WTC11 (cell line): Measurements from ENCODE around the gene NEURL2. TPM values are rescaled to one million over a fixed set of nuclear protein-coding genes. Genes with fewer than 3 reads are reported as not detected.

ENCODE experiments used
- ATAC-seq: fragments of 200-7000 bp; cut with Tn5 transposase; 2 replicates; pipeline ENCODE4 v1.10.0; 2021; ENCODE audit warnings: mild to moderate bottlenecking, moderate library complexity
- CTCF ChIA-PET: fragments of 300-600 bp; sonication (Branson Sonifier 250); formaldehyde crosslinking; loops from one replicate; lab custom pipeline; 2021; ENCODE audit warnings: antibody characterized with exemption; lab: Charles Lee
- POLR2A ChIA-PET: fragments of 350-600 bp; sonication (Branson Sonifier 250); formaldehyde crosslinking; loops from one replicate; lab custom pipeline; 2021; ENCODE audit warnings: antibody characterized with exemption; lab: Charles Lee
- DNase-seq: peaks from one replicate; pipeline ENCODE4 v3.0.0; 2021; ENCODE audit warnings: low spot score
- H3K27ac Mint-ChIP-seq: 2 replicates; pipeline ENCODE4 v1.8.0; 2021; ENCODE audit warnings: mixed read lengths
- H3K27me3 Mint-ChIP-seq: 2 replicates; pipeline ENCODE4 v1.8.0; 2021; ENCODE audit warnings: low read depth, mild to moderate bottlenecking, moderate library complexity, mixed read lengths
- H3K36me3 Mint-ChIP-seq: 2 replicates; pipeline ENCODE4 v1.8.0; 2021; ENCODE audit warnings: mixed read lengths
- H3K4me1 Mint-ChIP-seq: 2 replicates; pipeline ENCODE4 v1.8.0; 2022; ENCODE audit warnings: mixed read lengths
- H3K4me3 Mint-ChIP-seq: 2 replicates; pipeline ENCODE4 v1.8.0; 2021; ENCODE audit warnings: mild to moderate bottlenecking, moderate library complexity, mixed read lengths
- H3K9me3 Mint-ChIP-seq: 2 replicates; pipeline ENCODE4 v1.8.0; 2021; ENCODE audit warnings: mixed read lengths
- ATF1 ChIP-seq: sonication (generic); formaldehyde crosslinking; IDR thresholded peaks from 2 replicates; pipeline ENCODE4 v1.8.1; 2023; ENCODE audit warnings: mild to moderate bottlenecking, moderate library complexity, missing genetic modification reagents
- EMX1 ChIP-seq: fragments of 250-450 bp; sonication (Bioruptor Pico); IDR thresholded peaks from 2 replicates; pipeline ENCODE4 v1.8.0; 2021; ENCODE audit warnings: mild to moderate bottlenecking
- ERG ChIP-seq: fragments of 250-450 bp; sonication (Bioruptor Pico); IDR thresholded peaks from 2 replicates; pipeline ENCODE4 v1.8.0; 2021; ENCODE audit warnings: mild to moderate bottlenecking
- FOXP4 ChIP-seq: sonication (generic); formaldehyde crosslinking; IDR thresholded peaks from 2 replicates; pipeline ENCODE4 v1.8.0; 2022; ENCODE audit warnings: mild to moderate bottlenecking, missing genetic modification reagents
- GABPB1 ChIP-seq: sonication (generic); formaldehyde crosslinking; IDR thresholded peaks from 2 replicates; pipeline ENCODE4 v1.8.1; 2023; ENCODE audit warnings: mild to moderate bottlenecking, missing genetic modification reagents
- MAX ChIP-seq: sonication (generic); formaldehyde crosslinking; IDR thresholded peaks from 2 replicates; pipeline ENCODE4 v1.8.0; 2022; ENCODE audit warnings: mild to moderate bottlenecking, missing genetic modification reagents
- MYBL2 ChIP-seq: sonication (generic); formaldehyde crosslinking; IDR thresholded peaks from 2 replicates; pipeline ENCODE4 v1.8.1; 2023; ENCODE audit warnings: mild to moderate bottlenecking, moderate library complexity, missing genetic modification reagents
- NR1H2 ChIP-seq: sonication (generic); formaldehyde crosslinking; IDR thresholded peaks from 2 replicates; pipeline ENCODE4 v1.9.0; 2021; ENCODE audit warnings: mild to moderate bottlenecking, moderate library complexity, missing genetic modification reagents
- NR3C1 ChIP-seq: sonication (generic); formaldehyde crosslinking; conservative IDR thresholded peaks from 2 replicates; pipeline ENCODE4 v1.8.1; 2023; ENCODE audit warnings: low read depth, mild to moderate bottlenecking, missing genetic modification reagents
- TEAD4 ChIP-seq: sonication (generic); formaldehyde crosslinking; IDR thresholded peaks from 2 replicates; pipeline ENCODE4 v1.8.0; 2022; ENCODE audit warnings: mild to moderate bottlenecking, missing genetic modification reagents
- USF2 ChIP-seq: sonication (generic); formaldehyde crosslinking; IDR thresholded peaks from 2 replicates; pipeline ENCODE4 v1.8.1; 2023; ENCODE audit warnings: mild to moderate bottlenecking, missing genetic modification reagents, moderate library complexity
- ZBTB21 ChIP-seq: sonication (generic); formaldehyde crosslinking; IDR thresholded peaks from 2 replicates; pipeline ENCODE4 v1.8.1; 2023; ENCODE audit warnings: mild to moderate bottlenecking, missing genetic modification reagents, borderline replicate concordance
- ZNF317 ChIP-seq: sonication (generic); formaldehyde crosslinking; IDR thresholded peaks from 2 replicates; pipeline ENCODE4 v1.8.1; 2023; ENCODE audit warnings: low read depth, mild to moderate bottlenecking, moderate library complexity, missing genetic modification reagents, borderline replicate concordance
- total RNA-seq: library from RNA; stranded (reverse); gene quantifications from 3 replicates; pipeline ENCODE4 v1.2.3, GENCODE V29; 2021
- TF ChIP-seq, protein P1 (sequence below): sonication (generic); formaldehyde crosslinking; IDR thresholded peaks from 2 replicates; pipeline ENCODE4 v1.8.0; 2022; ENCODE audit warnings: missing genetic modification reagents
- TF ChIP-seq, protein P2 (sequence below): sonication (generic); formaldehyde crosslinking; IDR thresholded peaks from 2 replicates; pipeline ENCODE4 v1.8.0; 2022; ENCODE audit warnings: mild to moderate bottlenecking, missing genetic modification reagents
- TF ChIP-seq, protein P3 (sequence below): sonication (generic); formaldehyde crosslinking; IDR thresholded peaks from 2 replicates; pipeline ENCODE4 v1.8.1; 2023; ENCODE audit warnings: mild to moderate bottlenecking, missing genetic modification reagents

NEURL2 gene
- total RNA-seq, 1 experiment from 2014 or later, result 6.6 TPM

GRCh38 chr20:45883100-45883469 lies 7.9 kb downstream of the NEURL2 start:
- Mint-ChIP-seq H3K27ac (no peak overlapping the region), H3K27me3 (no peaks in the 10 kb centered on the region), H3K4me1 (peaks cover 13% of the 10 kb centered on the region), H3K9me3 (no peaks in the 10 kb centered on the region), H3K4me3 (no peak overlapping the region), H3K36me3 (peaks cover 25% of the 10 kb centered on the region)
- TF ChIP-seq ZBTB21 (no peak), GABPB1 (no peak), MYBL2 (CRISPR knock-in tag) (no peak), EMX1 (no peak), USF2 (CRISPR knock-in tag) (no peak), NR3C1 (CRISPR knock-in tag) (no peak)
- CTCF ChIA-PET, result interaction anchor here (0.6 kb wide), 1 partner anchor 396 kb away, joined by 3 read pairs; no protein-coding TSS in a partner anchor
- no peak for DNase-seq
- ATAC-seq, result no peak
- POLR2A ChIA-PET, result interaction anchor here (0.6 kb wide), 1 partner anchor 32 kb away, joined by 3 read pairs; no protein-coding TSS in a partner anchor

DNA sequence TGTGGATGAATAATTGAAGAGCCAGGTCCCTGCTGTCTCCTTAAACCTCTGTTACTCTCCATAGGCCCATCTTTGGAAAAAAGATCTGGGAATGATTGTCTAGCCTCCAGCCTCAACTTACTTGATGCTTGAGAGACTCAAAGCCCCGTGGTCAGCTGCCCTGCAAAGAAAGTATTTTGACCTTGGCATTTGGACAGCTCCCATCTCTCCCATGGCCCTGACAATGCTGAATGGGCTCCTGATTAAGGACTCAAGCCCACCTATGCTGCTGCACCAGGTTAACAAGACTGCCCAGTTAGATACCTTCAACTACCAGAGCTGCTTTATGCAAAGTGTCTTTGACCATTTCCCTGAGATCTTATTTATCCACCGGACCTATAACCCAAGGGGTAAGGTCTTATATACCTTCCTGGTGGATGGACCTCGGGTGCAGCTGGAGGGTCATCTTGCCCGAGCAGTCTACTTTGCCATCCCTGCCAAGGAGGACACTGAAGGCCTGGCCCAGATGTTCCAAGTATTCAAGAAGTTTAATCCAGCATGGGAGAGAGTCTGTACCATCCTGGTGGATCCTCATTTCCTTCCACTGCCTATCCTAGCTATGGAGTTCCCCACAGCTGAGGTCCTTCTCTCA lies 8.4 kb downstream of the NEURL2 start:
- Mint-ChIP-seq H3K9me3 (no peaks in the 10 kb centered on the region), H3K4me1 (peaks cover 13% of the 10 kb centered on the region), H3K36me3 (peaks cover 25% of the 10 kb centered on the region), H3K4me3 (peak overlapping the region; percentile 69), H3K27ac (peak overlapping the region; percentile 42; the same call in 1 of the 2 replicates), H3K27me3 (no peaks in the 10 kb centered on the region)
- no peak for ATAC-seq
- DNase-seq, result no peak
- POLR2A ChIA-PET, result interaction anchor here (0.6 to 2.1 kb wide), 3 partner anchors 8 to 31 kb away, joined by 3 to 14 read pairs (median 4); no protein-coding TSS in a partner anchor
- CTCF ChIA-PET, result interaction anchor here (2.5 kb wide), 1 partner anchor 8 kb away, joined by 38 read pairs; the partner anchor contains the start of genes CTSA and NEURL2
- TF ChIP-seq, protein P1, sequence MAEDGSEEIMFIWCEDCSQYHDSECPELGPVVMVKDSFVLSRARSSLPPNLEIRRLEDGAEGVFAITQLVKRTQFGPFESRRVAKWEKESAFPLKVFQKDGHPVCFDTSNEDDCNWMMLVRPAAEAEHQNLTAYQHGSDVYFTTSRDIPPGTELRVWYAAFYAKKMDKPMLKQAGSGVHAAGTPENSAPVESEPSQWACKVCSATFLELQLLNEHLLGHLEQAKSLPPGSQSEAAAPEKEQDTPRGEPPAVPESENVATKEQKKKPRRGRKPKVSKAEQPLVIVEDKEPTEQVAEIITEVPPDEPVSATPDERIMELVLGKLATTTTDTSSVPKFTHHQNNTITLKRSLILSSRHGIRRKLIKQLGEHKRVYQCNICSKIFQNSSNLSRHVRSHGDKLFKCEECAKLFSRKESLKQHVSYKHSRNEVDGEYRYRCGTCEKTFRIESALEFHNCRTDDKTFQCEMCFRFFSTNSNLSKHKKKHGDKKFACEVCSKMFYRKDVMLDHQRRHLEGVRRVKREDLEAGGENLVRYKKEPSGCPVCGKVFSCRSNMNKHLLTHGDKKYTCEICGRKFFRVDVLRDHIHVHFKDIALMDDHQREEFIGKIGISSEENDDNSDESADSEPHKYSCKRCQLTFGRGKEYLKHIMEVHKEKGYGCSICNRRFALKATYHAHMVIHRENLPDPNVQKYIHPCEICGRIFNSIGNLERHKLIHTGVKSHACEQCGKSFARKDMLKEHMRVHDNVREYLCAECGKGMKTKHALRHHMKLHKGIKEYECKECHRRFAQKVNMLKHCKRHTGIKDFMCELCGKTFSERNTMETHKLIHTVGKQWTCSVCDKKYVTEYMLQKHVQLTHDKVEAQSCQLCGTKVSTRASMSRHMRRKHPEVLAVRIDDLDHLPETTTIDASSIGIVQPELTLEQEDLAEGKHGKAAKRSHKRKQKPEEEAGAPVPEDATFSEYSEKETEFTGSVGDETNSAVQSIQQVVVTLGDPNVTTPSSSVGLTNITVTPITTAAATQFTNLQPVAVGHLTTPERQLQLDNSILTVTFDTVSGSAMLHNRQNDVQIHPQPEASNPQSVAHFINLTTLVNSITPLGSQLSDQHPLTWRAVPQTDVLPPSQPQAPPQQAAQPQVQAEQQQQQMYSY, result no peak
- TF ChIP-seq, protein P2, sequence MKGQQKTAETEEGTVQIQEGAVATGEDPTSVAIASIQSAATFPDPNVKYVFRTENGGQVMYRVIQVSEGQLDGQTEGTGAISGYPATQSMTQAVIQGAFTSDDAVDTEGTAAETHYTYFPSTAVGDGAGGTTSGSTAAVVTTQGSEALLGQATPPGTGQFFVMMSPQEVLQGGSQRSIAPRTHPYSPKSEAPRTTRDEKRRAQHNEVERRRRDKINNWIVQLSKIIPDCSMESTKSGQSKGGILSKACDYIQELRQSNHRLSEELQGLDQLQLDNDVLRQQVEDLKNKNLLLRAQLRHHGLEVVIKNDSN, result no peak
- TF ChIP-seq ZNF317 (CRISPR knock-in tag), result no peak
- no peak for TF ChIP-seq TEAD4 (CRISPR knock-in tag)
- no peak for TF ChIP-seq ATF1 (CRISPR knock-in tag)
- no peak for TF ChIP-seq NR1H2 (CRISPR knock-in tag)
- TF ChIP-seq FOXP4 (CRISPR knock-in tag), result no peak
- TF ChIP-seq, protein P3, sequence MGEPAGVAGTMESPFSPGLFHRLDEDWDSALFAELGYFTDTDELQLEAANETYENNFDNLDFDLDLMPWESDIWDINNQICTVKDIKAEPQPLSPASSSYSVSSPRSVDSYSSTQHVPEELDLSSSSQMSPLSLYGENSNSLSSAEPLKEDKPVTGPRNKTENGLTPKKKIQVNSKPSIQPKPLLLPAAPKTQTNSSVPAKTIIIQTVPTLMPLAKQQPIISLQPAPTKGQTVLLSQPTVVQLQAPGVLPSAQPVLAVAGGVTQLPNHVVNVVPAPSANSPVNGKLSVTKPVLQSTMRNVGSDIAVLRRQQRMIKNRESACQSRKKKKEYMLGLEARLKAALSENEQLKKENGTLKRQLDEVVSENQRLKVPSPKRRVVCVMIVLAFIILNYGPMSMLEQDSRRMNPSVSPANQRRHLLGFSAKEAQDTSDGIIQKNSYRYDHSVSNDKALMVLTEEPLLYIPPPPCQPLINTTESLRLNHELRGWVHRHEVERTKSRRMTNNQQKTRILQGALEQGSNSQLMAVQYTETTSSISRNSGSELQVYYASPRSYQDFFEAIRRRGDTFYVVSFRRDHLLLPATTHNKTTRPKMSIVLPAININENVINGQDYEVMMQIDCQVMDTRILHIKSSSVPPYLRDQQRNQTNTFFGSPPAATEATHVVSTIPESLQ (CRISPR knock-in tag), result no peak
- no peak for TF ChIP-seq ERG (CRISPR knock-in tag)
- no peak for TF ChIP-seq MAX (CRISPR knock-in tag)
